H7 (cell line): ENCODE results near the gene TMPRSS4. TPM values are rescaled to one million over a fixed set of nuclear protein-coding genes. Genes with fewer than 3 reads are reported as not detected.

Experiments used
- DNase-seq: peaks from one replicate; pipeline ENCODE4 v3.0.0; 2012
- H3K27me3 ChIP-seq: 2 replicates; pipeline ENCODE4 v1.6.0; 2011; ENCODE audit warnings: mild to moderate bottlenecking, low read length; ENCODE audit not compliant: control insufficient read depth, insufficient read depth
- H3K36me3 ChIP-seq: replicated peaks from 2 replicates; pipeline ENCODE4 v1.5.1; 2011; ENCODE audit warnings: low read length; ENCODE audit not compliant: control insufficient read depth, insufficient read depth
- H3K4me3 ChIP-seq: 2 replicates; pipeline ENCODE4 v1.5.1; 2011; ENCODE audit warnings: low read depth, mild to moderate bottlenecking, control low read depth, low read length, moderate library complexity; ENCODE audit not compliant: insufficient read depth
- total RNA-seq: library from RNA; depleted of rRNA; stranded (reverse); fragments of >200 nt; shearing (Covaris generic); gene quantifications from 2 replicates; pipeline ENCODE4 v1.2.3, GENCODE V29; 2014; rRNA removed

The TMPRSS4 gene
- total RNA-seq: 0.38 TPM in 1 of 2 replicates, not detected in the other

GRCh38 chr11:118076754-118077281 lies at the start of gene TMPRSS4:
Gene TMPRSS4, plus strand, starts transcription at chr11:118077078. Its CDS starts 225 bp downstream, at chr11:118077303.
- Histone ChIP-seq H3K27me3 (no peaks in the 10 kb centered on the region), H3K4me3 (no peak within 1 kb of the TSS), H3K36me3 (no peaks in the 10 kb centered on the region)
- DNase-seq: peak; percentile 66

- Histone ChIP-seq H3K4me3 (no peak overlapping the region), H3K36me3 (no peaks in the 10 kb centered on the region)
- DNase-seq: no peak
Measured at GRCh38 chr11:118027694-118028093, 49.2 kb upstream of the TMPRSS4 start.

GRCh38 chr11:118028626-118029025 lies 48.3 kb upstream of the TMPRSS4 start:
- Histone ChIP-seq H3K27me3 (no peaks in the 10 kb centered on the region), H3K36me3 (no peaks in the 10 kb centered on the region), H3K4me3 (no peak overlapping the region)
- no peak for DNase-seq

More at GRCh38 chr11:118027694-118028093, 49.2 kb upstream of the TMPRSS4 start:
- H3K27me3 ChIP-seq: no peaks in the 10 kb centered on the region

- Histone ChIP-seq H3K36me3 (no peaks in the 10 kb centered on the region), H3K4me3 (no peak overlapping the region), H3K27me3 (no peaks in the 10 kb centered on the region)
- no peak for DNase-seq
Measured at GRCh38 chr11:118033443-118033842, 43.4 kb upstream of the TMPRSS4 start.

- no peak for DNase-seq
- H3K36me3 ChIP-seq: no peaks in the 10 kb centered on the region
- no peak overlapping the region for H3K4me3 ChIP-seq
- no peaks in the 10 kb centered on the region for H3K27me3 ChIP-seq
Measured at GRCh38 chr11:118042141-118042540, 34.7 kb upstream of the TMPRSS4 start.

GRCh38 chr11:118042796-118043195 lies 34.1 kb upstream of the TMPRSS4 start:
- Histone ChIP-seq H3K36me3 (no peaks in the 10 kb centered on the region), H3K4me3 (no peak overlapping the region), H3K27me3 (no peaks in the 10 kb centered on the region)
- DNase-seq: no peak

GRCh38 chr11:118045191-118045590 lies 31.7 kb upstream of the TMPRSS4 start:
- Histone ChIP-seq H3K36me3 (no peaks in the 10 kb centered on the region), H3K27me3 (no peaks in the 10 kb centered on the region), H3K4me3 (no peak overlapping the region)
- DNase-seq: no peak

- Histone ChIP-seq H3K36me3 (no peaks in the 10 kb centered on the region), H3K4me3 (no peak overlapping the region), H3K27me3 (no peaks in the 10 kb centered on the region)
- DNase-seq: no peak
Measured at GRCh38 chr11:118046051-118046963, 30.6 kb upstream of the TMPRSS4 start.

- DNase-seq: no peak
- Histone ChIP-seq H3K27me3 (no peaks in the 10 kb centered on the region), H3K36me3 (no peaks in the 10 kb centered on the region), H3K4me3 (no peak overlapping the region)
Measured at GRCh38 chr11:118046964-118047700, 29.7 kb upstream of the TMPRSS4 start.

- no peaks in the 10 kb centered on the region for H3K27me3 ChIP-seq
- no peaks in the 10 kb centered on the region for H3K36me3 ChIP-seq
Measured at GRCh38 chr11:118047749-118048148, 29.1 kb upstream of the TMPRSS4 start.

GRCh38 chr11:118048472-118049370 lies 28.2 kb upstream of the TMPRSS4 start:
- no peaks in the 10 kb centered on the region for H3K27me3 ChIP-seq
- H3K4me3 ChIP-seq: no peak overlapping the region
- no peak for DNase-seq
- no peaks in the 10 kb centered on the region for H3K36me3 ChIP-seq

More at GRCh38 chr11:118047749-118048148, 29.1 kb upstream of the TMPRSS4 start:
- DNase-seq: no peak
- no peak overlapping the region for H3K4me3 ChIP-seq

- Histone ChIP-seq H3K36me3 (no peaks in the 10 kb centered on the region), H3K27me3 (no peaks in the 10 kb centered on the region), H3K4me3 (no peak overlapping the region)
- DNase-seq: no peak
Measured at GRCh38 chr11:118049771-118050170, 27.1 kb upstream of the TMPRSS4 start.

- no peak overlapping the region for H3K4me3 ChIP-seq
- H3K36me3 ChIP-seq: no peaks in the 10 kb centered on the region
- DNase-seq: no peak
- no peaks in the 10 kb centered on the region for H3K27me3 ChIP-seq
Measured at GRCh38 chr11:118050208-118050891, 26.5 kb upstream of the TMPRSS4 start.
